Liver (tissue), 9 donors: ENCODE results near the gene ABCA3. TPM values are rescaled to one million over a fixed set of nuclear protein-coding genes. Genes with fewer than 3 reads are reported as not detected.

ENCODE experiments used
- DNase-seq: peaks from one replicate; pipeline ENCODE4 v3.0.0-alpha.2; 2017; ENCODE audit warnings: low spot score
- H3K27ac ChIP-seq, 2 donors: one replicate each; pipeline ENCODE4 v1.7.0; 2013; ENCODE audit warnings: inconsistent platforms in 2 of 2, low read length in 2 of 2, control low read depth in 1 of 2, low read depth in 1 of 2, mild to moderate bottlenecking in 1 of 2
- H3K27me3 ChIP-seq, 4 donors: one replicate each; pipeline versions ENCODE4 v1.6.1 to v1.7.0; 2013; ENCODE audit warnings: low read length in 3 of 4, inconsistent platforms in 1 of 4, mild to moderate bottlenecking in 1 of 4, moderate library complexity in 1 of 4; ENCODE audit not compliant: control insufficient read depth in 4 of 4, insufficient read depth in 4 of 4
- H3K36me3 ChIP-seq, 4 donors: one replicate each; pipeline versions ENCODE4 v1.6.1 to v1.7.0; 2013; ENCODE audit warnings: low read length in 3 of 4, mild to moderate bottlenecking in 3 of 4, low read depth in 1 of 4, moderate library complexity in 1 of 4; ENCODE audit not compliant: control insufficient read depth in 4 of 4, insufficient read depth in 3 of 4
- H3K4me1 ChIP-seq, 4 donors: one replicate each; pipeline versions ENCODE4 v1.6.1 to v1.7.0; 2013; ENCODE audit warnings: low read length in 3 of 4, mild to moderate bottlenecking in 3 of 4, moderate library complexity in 1 of 4; ENCODE audit not compliant: control insufficient read depth in 4 of 4, insufficient read depth in 4 of 4
- H3K4me3 ChIP-seq, 3 donors: one replicate each; pipeline versions ENCODE4 v1.6.1 to v1.7.0; 2013; ENCODE audit warnings: low read length in 3 of 3, control low read depth in 1 of 3, low read depth in 1 of 3, mild to moderate bottlenecking in 1 of 3
- H3K9ac ChIP-seq, 2 donors: one replicate each; pipeline ENCODE4 v1.7.0; 2013; ENCODE audit warnings: low read length in 2 of 2, mild to moderate bottlenecking in 2 of 2, moderate library complexity in 2 of 2, control low read depth in 1 of 2, low read depth in 1 of 2
- H3K9me3 ChIP-seq, 4 donors: one replicate each; pipeline versions ENCODE4 v1.6.1 to v1.7.0; 2013; ENCODE audit warnings: low read length in 3 of 4; ENCODE audit not compliant: control insufficient read depth in 4 of 4
- FOXA1 ChIP-seq: IDR thresholded peaks from 2 replicates; pipeline ENCODE4 v1.6.1; 2016; ENCODE audit warnings: antibody characterized with exemption
- FOXA2 ChIP-seq: IDR thresholded peaks from 2 replicates; pipeline ENCODE4 v1.6.1; 2016; ENCODE audit warnings: antibody characterized with exemption
- GABPA ChIP-seq, 2 donors: IDR thresholded peaks in 1 of 2; conservative IDR thresholded peaks in 1 of 2; 2 replicates each; pipeline ENCODE4 v1.6.1; 2016; ENCODE audit warnings: antibody characterized with exemption in 2 of 2, mild to moderate bottlenecking in 1 of 2, moderate library complexity in 1 of 2
- HNF4A ChIP-seq, 2 donors: conservative IDR thresholded peaks; 2 replicates each; pipeline ENCODE4 v1.6.1; 2016; ENCODE audit warnings: antibody characterized with exemption in 2 of 2, mild to moderate bottlenecking in 2 of 2
- HNF4G ChIP-seq: IDR thresholded peaks from 2 replicates; pipeline ENCODE4 v1.6.1; 2016; ENCODE audit warnings: antibody characterized with exemption
- JUND ChIP-seq, 2 donors: IDR thresholded peaks; 2 replicates each; pipeline ENCODE4 v1.6.1; 2016; ENCODE audit warnings: antibody characterized with exemption in 2 of 2
- MAX ChIP-seq: IDR thresholded peaks from 2 replicates; pipeline ENCODE4 v1.6.1; 2016; ENCODE audit warnings: antibody characterized with exemption
- NR2F2 ChIP-seq: IDR thresholded peaks from 2 replicates; pipeline ENCODE4 v1.6.1; 2016; ENCODE audit warnings: antibody characterized with exemption
- RAD21 ChIP-seq, 2 donors: IDR thresholded peaks; 2 replicates each; pipeline ENCODE4 v1.6.1; 2016; ENCODE audit warnings: antibody characterized with exemption in 2 of 2, mild to moderate bottlenecking in 2 of 2
- REST ChIP-seq: IDR thresholded peaks from 2 replicates; pipeline ENCODE4 v1.6.1; 2016; ENCODE audit warnings: antibody characterized with exemption, mild to moderate bottlenecking
- RXRA ChIP-seq, 2 donors: IDR thresholded peaks; 2 replicates each; pipeline ENCODE4 v1.6.1; 2017 to 2018; ENCODE audit warnings: antibody characterized with exemption in 2 of 2, mild to moderate bottlenecking in 1 of 2
- TAF1 ChIP-seq: conservative IDR thresholded peaks from 2 replicates; pipeline ENCODE4 v1.6.1; 2016; ENCODE audit warnings: antibody characterized with exemption, mild to moderate bottlenecking
- YY1 ChIP-seq: IDR thresholded peaks from 2 replicates; pipeline ENCODE4 v1.6.1; 2016; ENCODE audit warnings: antibody characterized with exemption, mild to moderate bottlenecking
- ZBTB33 ChIP-seq: IDR thresholded peaks from 2 replicates; pipeline ENCODE4 v1.6.1; 2016; ENCODE audit warnings: antibody characterized with exemption
- WGBS: extraction: QIAGEN DNeasy Blood & Tissue Kit; methylation state at CpG from one replicate; pipeline ENCODE4 v1.1.7; 2013; 5-methylcytosine and 5-hydroxymethylcytosine counted together
- polyA plus RNA-seq, 2 donors: library from polyadenylated mRNA; stranded (reverse) in 1 of 2; unstranded in 1 of 2; fragments of 200-250 nt in 1 of 2; fragments of >200 nt in 1 of 2; fragmentation: Nextera tagmentation in 1 of 2; extraction: Ambion mirVana in 1 of 2; gene quantifications; one replicate each; pipeline versions ENCODE4 v1.2.1 to v1.2.3, GENCODE V29; 2013 to 2015
- total RNA-seq, 2 donors: library from RNA; depleted of rRNA; stranded (reverse); fragments of >200 nt; gene quantifications; one replicate each; pipeline ENCODE4 v1.2.3, GENCODE V29; 2014
- TF ChIP-seq, protein P1 (sequence below): IDR thresholded peaks from 2 replicates; pipeline ENCODE4 v1.6.1; 2016; ENCODE audit warnings: antibody characterized with exemption
- TF ChIP-seq, protein P2 (sequence below): fragments of 150-350 bp; IDR thresholded peaks from 2 replicates; pipeline ENCODE4 v1.5.1; 2017; ENCODE audit warnings: improper control_type of control experiment, low read depth, low read length; ENCODE audit not compliant: missing input control
- donor health status: healthy.
- donor health status: healthy.
- donor health status: healthy.
- donor health status: healthy.
- donor health status: healthy.

The ABCA3 gene
- total and polyA plus RNA-seq, 4 donors: 0.47 to 1.1 (median 0.77) TPM

GRCh38 chr16:2244926-2245795 is 95.4 kb downstream of the ABCA3 start:
- no peak overlapping the region for H3K4me3 ChIP-seq
- no peak overlapping the region for H3K27ac ChIP-seq
- no peak for DNase-seq
- peaks cover 13 to 46% (median 32%) of the 10 kb centered on the region in 4 donors for H3K36me3 ChIP-seq
- WGBS: 97% methylated on average over 30 of the region's 30 CpGs
- no peak overlapping the region for H3K9ac ChIP-seq
- no peak for TF ChIP-seq TAF1
- no peak for TF ChIP-seq NR2F2
- TF ChIP-seq FOXA2: no peak
- TF ChIP-seq FOXA1: no peak
- no peak for TF ChIP-seq REST
- TF ChIP-seq HNF4G: no peak
- TF ChIP-seq, protein P1, sequence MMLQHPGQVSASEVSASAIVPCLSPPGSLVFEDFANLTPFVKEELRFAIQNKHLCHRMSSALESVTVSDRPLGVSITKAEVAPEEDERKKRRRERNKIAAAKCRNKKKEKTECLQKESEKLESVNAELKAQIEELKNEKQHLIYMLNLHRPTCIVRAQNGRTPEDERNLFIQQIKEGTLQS: no peak
- no peak for TF ChIP-seq RAD21 (IDR thresholded peaks at IDR 0.05)
- TF ChIP-seq RXRA (IDR thresholded peaks at IDR 0.05): no peak
- no peak for TF ChIP-seq HNF4A (conservative IDR thresholded peaks at IDR 0.05)
- TF ChIP-seq JUND (IDR thresholded peaks at IDR 0.05): no peak
- no peak for TF ChIP-seq YY1
- TF ChIP-seq, protein P2, sequence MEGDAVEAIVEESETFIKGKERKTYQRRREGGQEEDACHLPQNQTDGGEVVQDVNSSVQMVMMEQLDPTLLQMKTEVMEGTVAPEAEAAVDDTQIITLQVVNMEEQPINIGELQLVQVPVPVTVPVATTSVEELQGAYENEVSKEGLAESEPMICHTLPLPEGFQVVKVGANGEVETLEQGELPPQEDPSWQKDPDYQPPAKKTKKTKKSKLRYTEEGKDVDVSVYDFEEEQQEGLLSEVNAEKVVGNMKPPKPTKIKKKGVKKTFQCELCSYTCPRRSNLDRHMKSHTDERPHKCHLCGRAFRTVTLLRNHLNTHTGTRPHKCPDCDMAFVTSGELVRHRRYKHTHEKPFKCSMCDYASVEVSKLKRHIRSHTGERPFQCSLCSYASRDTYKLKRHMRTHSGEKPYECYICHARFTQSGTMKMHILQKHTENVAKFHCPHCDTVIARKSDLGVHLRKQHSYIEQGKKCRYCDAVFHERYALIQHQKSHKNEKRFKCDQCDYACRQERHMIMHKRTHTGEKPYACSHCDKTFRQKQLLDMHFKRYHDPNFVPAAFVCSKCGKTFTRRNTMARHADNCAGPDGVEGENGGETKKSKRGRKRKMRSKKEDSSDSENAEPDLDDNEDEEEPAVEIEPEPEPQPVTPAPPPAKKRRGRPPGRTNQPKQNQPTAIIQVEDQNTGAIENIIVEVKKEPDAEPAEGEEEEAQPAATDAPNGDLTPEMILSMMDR: no peak
- TF ChIP-seq GABPA (IDR thresholded peaks at IDR 0.05 in 1 of 2, conservative IDR thresholded peaks at IDR 0.05 in 1 of 2): no peak
- no peaks in the 10 kb centered on the region for H3K9me3 ChIP-seq
- no peaks in the 10 kb centered on the region for H3K27me3 ChIP-seq
- peaks cover under 1 to 13% (median 8%) of the 10 kb centered on the region in 4 donors for H3K4me1 ChIP-seq

DNA sequence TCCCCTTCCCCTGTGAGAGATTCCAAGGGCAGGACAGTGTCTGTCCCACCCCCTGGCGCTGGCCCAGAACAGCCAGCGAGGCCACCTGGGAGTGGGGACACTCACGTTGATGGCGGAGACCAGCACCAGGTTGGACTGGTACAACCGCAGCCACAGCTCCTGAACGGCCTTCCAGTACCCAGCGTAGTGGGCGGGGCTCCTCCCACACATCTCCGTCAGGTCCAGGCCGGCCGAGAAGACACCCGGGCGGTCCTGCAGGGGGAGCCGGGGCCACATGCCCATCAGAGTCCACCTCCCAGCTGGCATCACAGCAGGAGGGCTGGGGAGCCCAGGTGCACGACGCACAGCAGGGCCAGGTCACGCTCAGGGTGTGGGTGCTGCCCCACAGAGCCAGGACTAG is 96.2 kb downstream of the ABCA3 start:
- Histone ChIP-seq H3K4me3 (no peak overlapping the region), H3K9me3 (no peaks in the 10 kb centered on the region), H3K4me1 (peaks cover 0 to 7% (median 6%) of the 10 kb centered on the region in 4 donors), H3K9ac (no peak overlapping the region), H3K27me3 (no peaks in the 10 kb centered on the region), H3K36me3 (peaks cover 13 to 52% (median 32%) of the 10 kb centered on the region in 4 donors), H3K27ac (no peak overlapping the region)
- 88% methylated on average over 17 of the region's 17 CpGs for WGBS
- no peak for TF ChIP-seq ZBTB33
- TF ChIP-seq RXRA (IDR thresholded peaks at IDR 0.05): no peak
- no peak for TF ChIP-seq JUND (IDR thresholded peaks at IDR 0.05)
- TF ChIP-seq, protein P2: no peak
- TF ChIP-seq HNF4G: no peak
- TF ChIP-seq, protein P1: no peak
- TF ChIP-seq TAF1: no peak
- no peak for TF ChIP-seq GABPA (IDR thresholded peaks at IDR 0.05 in 1 of 2, conservative IDR thresholded peaks at IDR 0.05 in 1 of 2)
- TF ChIP-seq RAD21 (IDR thresholded peaks at IDR 0.05): no peak
- TF ChIP-seq MAX: no peak
- DNase-seq: no peak
